Measurements from ENCODE around the gene ADCY7.

DNA sequence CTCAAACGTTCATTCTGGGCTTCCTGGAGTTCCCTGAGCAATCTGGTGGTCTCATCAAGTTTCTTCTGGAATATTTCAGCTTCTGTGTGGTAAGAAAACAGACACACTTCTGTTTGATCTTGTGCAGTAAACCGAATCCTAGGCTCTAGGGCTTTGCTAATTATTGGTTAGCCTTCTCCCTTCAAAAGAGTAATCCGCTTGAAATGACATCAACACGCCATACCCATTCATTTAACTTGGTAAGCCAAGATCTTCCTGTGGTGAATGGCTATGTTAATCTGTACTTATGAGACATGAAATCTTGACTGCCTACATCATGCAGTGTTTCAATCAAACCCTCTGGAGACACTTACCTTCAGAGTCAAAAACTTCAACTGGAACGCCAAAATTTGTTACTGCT lies 54.0 kb downstream of the ADCY7 start:
- TF ChIP-seq, protein P1, sequence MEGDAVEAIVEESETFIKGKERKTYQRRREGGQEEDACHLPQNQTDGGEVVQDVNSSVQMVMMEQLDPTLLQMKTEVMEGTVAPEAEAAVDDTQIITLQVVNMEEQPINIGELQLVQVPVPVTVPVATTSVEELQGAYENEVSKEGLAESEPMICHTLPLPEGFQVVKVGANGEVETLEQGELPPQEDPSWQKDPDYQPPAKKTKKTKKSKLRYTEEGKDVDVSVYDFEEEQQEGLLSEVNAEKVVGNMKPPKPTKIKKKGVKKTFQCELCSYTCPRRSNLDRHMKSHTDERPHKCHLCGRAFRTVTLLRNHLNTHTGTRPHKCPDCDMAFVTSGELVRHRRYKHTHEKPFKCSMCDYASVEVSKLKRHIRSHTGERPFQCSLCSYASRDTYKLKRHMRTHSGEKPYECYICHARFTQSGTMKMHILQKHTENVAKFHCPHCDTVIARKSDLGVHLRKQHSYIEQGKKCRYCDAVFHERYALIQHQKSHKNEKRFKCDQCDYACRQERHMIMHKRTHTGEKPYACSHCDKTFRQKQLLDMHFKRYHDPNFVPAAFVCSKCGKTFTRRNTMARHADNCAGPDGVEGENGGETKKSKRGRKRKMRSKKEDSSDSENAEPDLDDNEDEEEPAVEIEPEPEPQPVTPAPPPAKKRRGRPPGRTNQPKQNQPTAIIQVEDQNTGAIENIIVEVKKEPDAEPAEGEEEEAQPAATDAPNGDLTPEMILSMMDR (IDR thresholded peaks at IDR 0.05; ENCODE audit: low read length) = no peak
- no peak for TF ChIP-seq EZH2phosphoT487 (IDR thresholded peaks at IDR 0.05; ENCODE audit: low read length)

All from MM.1S (cell line).